Activated naive CD8-positive, alpha-beta T cell treated with anti-CD3 and anti-CD28 coated beads, Interleukin-2, amount 50 U/mL, for 16 hours (primary cell): ENCODE data around the gene PLEKHG5.

ENCODE experiments used
- DNase-seq: peaks from one replicate; pipeline ENCODE4 v3.0.0-alpha.2; 2020; ENCODE audit warnings: low read depth, low spot score

The PLEKHG5 gene

GRCh38 chr1:6426277-6426971, 65.0 kb downstream of the PLEKHG5 start:
- no peak for DNase-seq

- DNase-seq: no peak
These were observed 65.8 kb downstream of the PLEKHG5 start for GRCh38 chr1:6425658-6426057.

- DNase-seq: no peak
These were observed 66.6 kb downstream of the PLEKHG5 start, which contains the start of gene ESPN for GRCh38 chr1:6424619-6425593. ESPN (plus strand) TSS chr1:6424776; CDS start chr1:6424956, 180 bp downstream.

- no peak for DNase-seq
These were observed 67.4 kb downstream of the PLEKHG5 start for GRCh38 chr1:6424000-6424565.

- DNase-seq: peak; percentile 44
These were observed 68.0 kb downstream of the PLEKHG5 start for GRCh38 chr1:6423321-6423999.

- DNase-seq: no peak
These were observed 70.2 kb downstream of the PLEKHG5 start for GRCh38 chr1:6421266-6421665.

- DNase-seq: no peak
These were observed 70.9 kb downstream of the PLEKHG5 start for GRCh38 chr1:6420454-6421042.

GRCh38 chr1:6419804-6420453, 71.5 kb downstream of the PLEKHG5 start, which contains the start of gene HES2:
HES2 (minus strand) TSS chr1:6419919; CDS start chr1:6419820, 99 bp downstream.
- DNase-seq: no peak

GRCh38 chr1:6419397-6419803, 72.1 kb downstream of the PLEKHG5 start:
- no peak for DNase-seq

- DNase-seq: no peak
These were observed 72.6 kb downstream of the PLEKHG5 start for GRCh38 chr1:6418668-6419396.

GRCh38 chr1:6417961-6418667, 73.4 kb downstream of the PLEKHG5 start:
- DNase-seq: no peak
